H1 (cell line): ENCODE data around the gene SLC30A2.

Experiments used
- BRCA1 ChIP-seq: IDR thresholded peaks from 2 replicates; pipeline ENCODE4 v1.6.1; 2012; ENCODE audit warnings: low read depth, low read length, improper control_type of control experiment
- CHD2 ChIP-seq: IDR thresholded peaks from 2 replicates; pipeline ENCODE4 v1.6.1; 2012; ENCODE audit warnings: low read length, improper control_type of control experiment
- POLR2A ChIP-seq, 2 experiments: IDR thresholded peaks; 1 replicate in 1 of 2; 2 replicates in 1 of 2; pipeline ENCODE4 v1.6.1; 2011; ENCODE audit warnings: low read depth in 2 of 2, low read length in 2 of 2, mild to moderate bottlenecking in 2 of 2; ENCODE audit errors: control extremely low read depth in 1 of 2
- POLR2AphosphoS5 ChIP-seq: IDR thresholded peaks from 2 replicates; pipeline ENCODE4 v1.6.1; 2011; ENCODE audit warnings: low read depth, low read length
- SAP30 ChIP-seq: fragments of 300-600 bp; sonication (generic); IDR thresholded peaks from 2 replicates; pipeline ENCODE4 v1.7.1; 2012; ENCODE audit warnings: low read length, moderate library complexity, mild to moderate bottlenecking, inconsistent platforms; ENCODE audit not compliant: insufficient read depth, insufficient replicate concordance
- SP1 ChIP-seq: IDR thresholded peaks from 2 replicates; pipeline ENCODE4 v1.6.1; 2011; ENCODE audit warnings: low read depth, low read length
- SRF ChIP-seq: IDR thresholded peaks from 2 replicates; pipeline ENCODE4 v1.6.1; 2011; ENCODE audit warnings: mild to moderate bottlenecking, low read depth, low read length, moderate library complexity
- SUZ12 ChIP-seq: fragments of 200-600 bp; sonication (generic); IDR thresholded peaks from 2 replicates; pipeline ENCODE4 v1.6.1; 2012; ENCODE audit warnings: mild to moderate bottlenecking, inconsistent platforms, low read length, moderate library complexity, mixed read lengths
- TEAD4 ChIP-seq: IDR thresholded peaks from 2 replicates; pipeline ENCODE4 v1.6.1; 2012; ENCODE audit warnings: low read depth, low read length, inconsistent platforms, mixed read lengths
- YY1 ChIP-seq: IDR thresholded peaks from 2 replicates; pipeline ENCODE4 v1.6.1; 2011; ENCODE audit warnings: low read depth, mild to moderate bottlenecking, low read length
- TF ChIP-seq, protein P1 (sequence below), 3 experiments: IDR thresholded peaks; 1 replicate in 2 of 3; 2 replicates in 1 of 3; pipeline versions ENCODE4 v1.5.1 to v1.6.1; 2011; ENCODE audit warnings: low read length in 3 of 3, mild to moderate bottlenecking in 3 of 3, inconsistent platforms in 2 of 3, low read depth in 1 of 3, moderate library complexity in 1 of 3; ENCODE audit not compliant: insufficient read depth in 1 of 3; ENCODE audit errors: control extremely low read depth in 1 of 3
- TF ChIP-seq, protein P2 (sequence below): IDR thresholded peaks from 2 replicates; pipeline ENCODE4 v1.6.1; 2011; ENCODE audit warnings: low read depth, mild to moderate bottlenecking, low read length; ENCODE audit not compliant: insufficient read depth
- TF ChIP-seq, protein P3 (sequence below): IDR thresholded peaks from 2 replicates; pipeline ENCODE4 v1.6.1; 2012; ENCODE audit warnings: inconsistent platforms

DNA sequence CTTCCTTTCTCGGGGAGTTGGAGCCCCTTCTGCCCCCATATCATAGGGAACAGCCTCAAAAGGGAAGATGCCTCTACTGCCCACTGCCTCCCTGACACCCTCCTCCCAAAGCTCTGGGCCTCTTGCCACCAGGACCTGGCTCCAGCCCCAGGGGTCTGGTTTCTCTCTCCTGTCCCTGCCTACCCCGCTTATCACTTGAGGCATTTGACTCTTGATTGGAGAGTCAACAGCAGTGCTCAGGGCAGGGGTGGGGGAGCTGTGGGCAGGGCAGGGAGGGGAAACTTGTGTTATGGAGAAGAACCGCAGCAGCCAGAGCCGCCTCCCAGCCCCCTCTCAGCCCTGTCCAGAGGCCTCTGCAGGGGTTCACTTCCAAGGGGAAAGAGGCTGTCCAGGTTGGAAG, 20.9 kb upstream of the SLC30A2 start:
- TF ChIP-seq POLR2AphosphoS5 (no peak), TEAD4 (no peak), SP1 (no peak), POLR2A (IDR thresholded peaks at IDR 0.05; ENCODE audit: control extremely low read depth in 1 of 2, low read depth in 2 of 2, low read length in 2 of 2) (no peak), SRF (no peak), SAP30 (no peak), SUZ12 (no peak), CHD2 (no peak), BRCA1 (no peak), YY1 (no peak)
- TF ChIP-seq, protein P1, sequence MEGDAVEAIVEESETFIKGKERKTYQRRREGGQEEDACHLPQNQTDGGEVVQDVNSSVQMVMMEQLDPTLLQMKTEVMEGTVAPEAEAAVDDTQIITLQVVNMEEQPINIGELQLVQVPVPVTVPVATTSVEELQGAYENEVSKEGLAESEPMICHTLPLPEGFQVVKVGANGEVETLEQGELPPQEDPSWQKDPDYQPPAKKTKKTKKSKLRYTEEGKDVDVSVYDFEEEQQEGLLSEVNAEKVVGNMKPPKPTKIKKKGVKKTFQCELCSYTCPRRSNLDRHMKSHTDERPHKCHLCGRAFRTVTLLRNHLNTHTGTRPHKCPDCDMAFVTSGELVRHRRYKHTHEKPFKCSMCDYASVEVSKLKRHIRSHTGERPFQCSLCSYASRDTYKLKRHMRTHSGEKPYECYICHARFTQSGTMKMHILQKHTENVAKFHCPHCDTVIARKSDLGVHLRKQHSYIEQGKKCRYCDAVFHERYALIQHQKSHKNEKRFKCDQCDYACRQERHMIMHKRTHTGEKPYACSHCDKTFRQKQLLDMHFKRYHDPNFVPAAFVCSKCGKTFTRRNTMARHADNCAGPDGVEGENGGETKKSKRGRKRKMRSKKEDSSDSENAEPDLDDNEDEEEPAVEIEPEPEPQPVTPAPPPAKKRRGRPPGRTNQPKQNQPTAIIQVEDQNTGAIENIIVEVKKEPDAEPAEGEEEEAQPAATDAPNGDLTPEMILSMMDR (IDR thresholded peaks at IDR 0.05; ENCODE audit: control extremely low read depth in 1 of 3, insufficient read depth in 1 of 3, low read depth in 1 of 3, low read length in 3 of 3), result no peak
- TF ChIP-seq, protein P2, sequence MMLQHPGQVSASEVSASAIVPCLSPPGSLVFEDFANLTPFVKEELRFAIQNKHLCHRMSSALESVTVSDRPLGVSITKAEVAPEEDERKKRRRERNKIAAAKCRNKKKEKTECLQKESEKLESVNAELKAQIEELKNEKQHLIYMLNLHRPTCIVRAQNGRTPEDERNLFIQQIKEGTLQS, result no peak
- TF ChIP-seq, protein P3, sequence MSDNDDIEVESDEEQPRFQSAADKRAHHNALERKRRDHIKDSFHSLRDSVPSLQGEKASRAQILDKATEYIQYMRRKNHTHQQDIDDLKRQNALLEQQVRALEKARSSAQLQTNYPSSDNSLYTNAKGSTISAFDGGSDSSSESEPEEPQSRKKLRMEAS, result no peak
